Fibroblast of mammary gland (primary cell): ENCODE data around the gene MMADHC.
"Not testable (repeated sequence)": the region's sequence is repeated elsewhere in the genome, so short reads cannot be mapped to it uniquely, and the experiment has no call there.

Experiments used
- DNase-seq: peaks from one replicate; pipeline ENCODE4 v3.0.0-alpha.2; 2010; ENCODE audit warnings: low read depth
- H3K4me3 ChIP-seq: 2 replicates; pipeline ENCODE4 v1.5.1; 2011; ENCODE audit warnings: low read depth, mild to moderate bottlenecking, low read length, moderate library complexity; ENCODE audit not compliant: control insufficient read depth
- CTCF ChIP-seq: conservative IDR thresholded peaks from 2 replicates; pipeline ENCODE4 v1.5.1; 2011; ENCODE audit warnings: low read depth, low read length, inconsistent platforms; ENCODE audit not compliant: control insufficient read depth, insufficient read depth

MMADHC gene

GRCh38 chr2:149568138-149568537 is 19.4 kb downstream of the MMADHC start:
- no peak overlapping the region for H3K4me3 ChIP-seq
- DNase-seq, result no peak
- TF ChIP-seq CTCF, result no peak

- no peak for TF ChIP-seq CTCF
- no peak overlapping the region for H3K4me3 ChIP-seq
- DNase-seq, result peak; percentile 9
Observed at GRCh38 chr2:149566652-149567051, 20.9 kb downstream of the MMADHC start.

- not testable (repeated sequence) for DNase-seq, H3K4me3 ChIP-seq
Observed at GRCh38 chr2:149565625-149566024, 21.9 kb downstream of the MMADHC start.

GRCh38 chr2:149564983-149565382 is 22.6 kb downstream of the MMADHC start:
- no peak for TF ChIP-seq CTCF
- no peak for DNase-seq
- no peak overlapping the region for H3K4me3 ChIP-seq

GRCh38 chr2:149564097-149564496 is 23.5 kb downstream of the MMADHC start:
- TF ChIP-seq CTCF, result no peak
- no peak for DNase-seq
- no peak overlapping the region for H3K4me3 ChIP-seq

- peak; percentile 53 for DNase-seq
- no peak overlapping the region for H3K4me3 ChIP-seq
- no peak for TF ChIP-seq CTCF
Observed at GRCh38 chr2:149562324-149562723, 25.3 kb downstream of the MMADHC start.

- H3K4me3 ChIP-seq, result no peak overlapping the region
- TF ChIP-seq CTCF, result peak; percentile 82
- peak; percentile 40 for DNase-seq
Observed at GRCh38 chr2:149561309-149561926, 26.2 kb downstream of the MMADHC start.
